Superior temporal gyrus (tissue), 1 donor: ENCODE results near the gene PTPN1.
"Not testable (repeated sequence)": the region's sequence is repeated elsewhere in the genome, so short reads cannot be mapped to it uniquely, and the experiment has no call there.

Source experiments
- DNase-seq: peaks from one replicate; pipeline ENCODE4 v3.0.0-alpha.2; 2016; ENCODE audit errors: extremely low spot score

The PTPN1 gene

DNA sequence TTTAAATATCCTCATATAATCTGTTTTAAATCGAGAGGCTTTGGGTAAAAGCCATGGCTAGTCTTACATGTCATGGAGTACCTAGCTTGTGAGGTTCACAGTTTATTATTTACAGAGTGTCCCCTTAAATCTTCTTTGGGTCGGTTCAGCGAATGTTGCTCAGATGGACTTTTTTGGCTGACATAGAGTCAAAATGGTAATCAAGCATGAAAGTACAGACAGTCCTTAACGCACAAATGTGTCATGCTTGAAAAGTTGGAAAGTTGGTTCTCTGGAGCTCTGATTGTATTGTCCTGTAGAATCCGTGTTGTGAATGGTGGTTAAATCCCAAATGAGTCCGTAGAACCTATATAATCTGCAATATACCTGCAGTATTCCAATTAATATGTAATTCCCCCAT, 22.0 kb downstream of the PTPN1 start:
- no peak for DNase-seq

- no peak for DNase-seq
These were observed 22.9 kb downstream of the PTPN1 start for GRCh38 chr20:50533061-50533460.

DNA sequence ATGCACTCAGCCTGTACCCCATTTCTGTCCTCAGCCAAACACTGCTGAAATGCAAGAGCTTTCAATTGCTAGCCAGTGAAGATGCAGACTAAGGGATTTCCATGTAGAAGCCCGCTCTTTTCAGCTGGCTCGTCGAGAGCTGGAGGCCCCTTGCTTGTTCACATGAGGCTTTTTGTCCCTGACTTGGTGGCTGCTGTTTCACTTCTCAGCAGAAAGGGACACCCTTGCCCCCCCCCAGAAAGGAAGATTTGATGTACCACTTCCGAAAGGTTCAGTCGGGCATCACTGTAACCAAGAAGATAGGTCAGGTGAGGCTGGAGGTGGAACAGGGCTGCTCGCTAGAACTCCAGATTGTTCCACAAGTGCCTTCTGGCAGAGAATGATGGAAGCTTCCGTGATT, 23.3 kb downstream of the PTPN1 start:
- DNase-seq: no peak

GRCh38 chr20:50534567-50534966, 24.4 kb downstream of the PTPN1 start:
- DNase-seq: no peak

- no peak for DNase-seq
These were observed 25.0 kb downstream of the PTPN1 start for GRCh38 chr20:50535162-50535561.

DNA sequence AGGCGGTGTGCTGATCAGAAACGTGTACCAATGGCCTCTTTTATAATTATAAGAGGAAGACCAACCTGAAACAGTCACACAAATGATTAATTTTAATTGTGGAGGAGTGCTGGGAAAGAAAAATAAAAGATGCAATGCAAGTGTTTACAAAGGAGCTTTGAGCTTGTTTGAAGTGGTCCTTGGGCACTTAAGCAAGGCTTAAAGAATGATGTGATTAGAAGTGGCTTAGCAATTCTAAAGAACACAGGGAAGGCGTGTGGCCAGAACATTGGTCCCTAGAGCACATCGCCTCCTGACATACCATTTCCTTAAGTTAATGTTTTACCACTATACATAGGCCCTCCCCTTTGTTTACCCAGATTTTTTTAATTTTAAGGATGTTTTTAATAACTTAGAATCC, 26.1 kb downstream of the PTPN1 start:
- no peak for DNase-seq

- DNase-seq: no peak
These were observed 27.5 kb downstream of the PTPN1 start for GRCh38 chr20:50537546-50538201.

GRCh38 chr20:50538276-50538675, 28.1 kb downstream of the PTPN1 start:
- DNase-seq: no peak

GRCh38 chr20:50539798-50540197, 29.6 kb downstream of the PTPN1 start:
- not testable (repeated sequence) for DNase-seq

DNA sequence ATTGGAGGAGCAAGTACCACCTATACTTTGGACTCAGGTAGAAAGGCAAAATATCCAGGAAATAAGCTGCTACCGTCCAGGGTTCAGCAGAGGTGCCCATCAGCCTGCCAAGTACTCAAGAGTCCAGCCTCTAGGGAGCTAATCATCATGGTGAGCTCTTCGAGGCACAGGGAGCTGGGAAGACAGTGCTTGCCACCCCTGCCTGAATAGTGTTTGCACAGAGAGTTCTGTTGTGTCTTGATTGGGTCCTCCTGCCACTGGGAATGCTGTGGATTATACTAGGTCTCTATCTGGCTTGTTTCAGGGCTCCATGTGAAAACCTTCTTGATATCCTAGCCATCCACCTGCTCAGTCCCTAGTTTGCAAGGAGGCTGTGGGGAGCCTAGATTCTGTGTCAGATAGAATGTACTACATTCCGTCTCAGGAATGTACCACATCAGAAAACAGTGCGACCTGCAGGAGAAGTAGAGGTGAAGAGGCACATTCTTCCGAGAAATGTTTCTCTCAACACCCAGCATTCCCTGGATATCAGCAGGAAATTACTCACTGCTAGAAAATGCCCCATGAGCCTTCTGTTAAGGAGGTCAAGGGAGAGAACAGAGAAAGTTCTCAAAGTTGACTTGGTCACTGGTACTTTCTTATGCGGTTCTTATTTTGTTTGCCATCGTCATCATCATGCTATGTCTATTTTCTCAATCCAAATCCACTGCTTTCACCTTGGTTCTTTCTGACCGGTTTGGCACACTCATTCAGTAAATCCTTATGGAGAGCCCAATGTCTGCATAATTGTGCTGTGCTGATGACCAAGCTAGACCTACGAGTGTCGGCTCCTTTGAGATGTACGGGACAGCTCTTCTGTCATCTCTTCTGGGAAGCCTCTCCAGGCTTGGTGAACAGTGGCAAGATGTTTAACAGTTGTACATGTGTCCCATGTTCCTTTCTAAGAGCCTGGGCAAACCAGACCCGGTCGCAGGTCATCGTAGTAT, 30.7 kb downstream of the PTPN1 start:
- DNase-seq: no peak

GRCh38 chr20:50541606-50542041, 31.4 kb downstream of the PTPN1 start:
- no peak for DNase-seq

GRCh38 chr20:50543326-50543725, 33.1 kb downstream of the PTPN1 start:
- DNase-seq: no peak

DNA sequence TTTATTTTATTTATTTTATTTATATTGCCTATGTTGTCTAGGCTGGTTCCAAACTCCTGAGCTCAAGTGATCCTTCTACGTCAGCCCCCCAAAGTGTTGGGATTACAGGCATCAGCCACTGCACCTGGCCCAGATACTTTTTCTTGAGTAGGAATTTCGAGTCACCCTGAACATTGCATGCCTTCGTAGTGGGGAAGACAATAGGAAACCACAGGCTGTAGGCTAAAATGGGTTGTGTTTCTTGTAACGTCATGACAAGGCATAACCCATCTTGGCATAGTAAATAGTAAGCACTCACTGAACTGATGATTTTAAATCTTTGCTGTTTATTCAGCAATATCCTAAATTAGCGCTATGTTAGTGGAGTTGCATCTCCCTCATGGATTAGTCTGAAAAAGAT, 34.9 kb downstream of the PTPN1 start:
- DNase-seq: no peak

DNA sequence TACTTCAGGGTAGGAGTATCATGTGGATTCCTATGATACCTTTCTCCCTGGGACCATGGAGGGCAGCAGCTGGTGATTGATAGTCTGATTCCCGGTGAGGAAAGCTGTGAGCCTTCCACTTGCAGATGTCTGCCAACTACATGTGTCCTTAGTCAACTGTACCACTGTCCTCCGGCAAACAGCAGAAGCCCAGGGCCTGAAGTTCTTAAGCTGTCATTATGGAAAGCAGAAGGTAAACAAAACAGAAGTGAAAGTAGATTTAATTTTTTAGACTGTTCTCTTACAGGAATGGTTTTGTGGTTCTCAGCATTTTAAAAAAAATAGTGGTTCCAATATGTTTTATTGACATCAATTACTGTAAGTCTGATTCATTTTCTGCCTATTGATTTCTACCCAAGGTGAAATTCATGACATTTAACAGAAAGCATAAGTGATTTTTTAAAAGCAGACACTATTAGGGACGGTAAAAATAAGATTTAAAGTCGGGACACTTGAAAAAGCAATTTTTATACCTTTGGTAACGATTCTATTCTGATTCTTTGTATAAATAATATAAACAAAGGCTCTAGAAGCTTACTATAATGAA, 36.6 kb downstream of the PTPN1 start:
- DNase-seq: no peak

- DNase-seq: no peak
These were observed 37.8 kb downstream of the PTPN1 start for GRCh38 chr20:50547964-50548363.

DNA sequence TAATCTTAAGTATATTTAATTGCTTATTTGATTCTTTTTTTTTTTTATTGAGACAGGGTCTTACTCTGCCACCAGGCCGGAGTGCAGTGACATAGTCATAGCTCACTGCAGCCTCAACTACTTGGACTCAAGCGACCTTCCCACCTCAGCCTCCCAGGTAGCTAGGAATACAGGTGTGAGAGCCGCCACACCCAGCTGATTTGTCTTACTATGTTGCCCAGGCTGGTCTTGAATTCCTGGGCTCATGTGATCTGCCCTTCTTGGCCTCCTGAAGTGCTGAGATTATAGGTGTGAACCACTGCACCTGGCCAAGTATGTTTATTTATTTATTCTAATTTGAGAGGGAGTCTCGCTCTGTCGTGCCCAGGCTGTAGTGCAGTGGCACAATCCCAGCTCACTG, 38.2 kb downstream of the PTPN1 start:
- DNase-seq: no peak

GRCh38 chr20:50550531-50550930, 40.3 kb downstream of the PTPN1 start:
- DNase-seq: no peak

DNA sequence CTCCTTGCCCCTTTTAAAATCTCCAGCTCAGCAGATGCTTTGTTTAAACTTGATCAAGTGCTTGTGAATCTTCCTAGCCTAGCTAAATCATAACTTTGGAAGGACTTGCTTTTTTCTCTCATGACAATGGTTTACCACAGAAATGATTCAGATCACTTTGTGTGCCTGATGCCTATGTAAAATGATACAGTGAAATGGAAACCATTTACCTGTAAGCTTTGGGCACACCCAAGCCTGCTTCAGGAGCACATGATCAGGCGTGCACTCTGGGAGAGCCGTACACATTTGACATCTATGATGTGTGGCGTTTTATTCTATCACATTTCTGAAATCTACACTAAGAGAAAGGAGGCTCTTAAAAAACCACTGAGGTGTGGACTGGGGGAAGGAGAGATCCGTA, 41.1 kb downstream of the PTPN1 start:
- DNase-seq: no peak

DNA sequence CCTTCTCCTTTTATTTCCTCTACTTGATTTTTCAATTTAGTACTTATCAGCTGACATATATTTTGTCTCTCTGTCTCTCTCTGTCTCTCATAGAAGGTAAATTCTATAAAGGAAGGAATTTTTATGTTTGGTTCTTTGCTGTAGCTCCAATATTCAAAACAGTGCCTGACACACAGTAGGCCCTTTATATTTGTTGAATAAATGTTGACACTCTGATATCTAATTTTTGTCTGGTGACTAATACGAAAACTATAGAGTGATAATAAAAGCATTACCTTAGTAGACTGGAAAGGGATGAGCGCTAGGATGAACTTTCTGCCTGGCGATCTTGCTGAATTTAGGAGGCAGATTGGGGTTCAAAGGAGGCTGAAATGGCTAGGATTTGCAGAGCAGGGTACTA, 42.8 kb downstream of the PTPN1 start:
- DNase-seq: no peak

DNA sequence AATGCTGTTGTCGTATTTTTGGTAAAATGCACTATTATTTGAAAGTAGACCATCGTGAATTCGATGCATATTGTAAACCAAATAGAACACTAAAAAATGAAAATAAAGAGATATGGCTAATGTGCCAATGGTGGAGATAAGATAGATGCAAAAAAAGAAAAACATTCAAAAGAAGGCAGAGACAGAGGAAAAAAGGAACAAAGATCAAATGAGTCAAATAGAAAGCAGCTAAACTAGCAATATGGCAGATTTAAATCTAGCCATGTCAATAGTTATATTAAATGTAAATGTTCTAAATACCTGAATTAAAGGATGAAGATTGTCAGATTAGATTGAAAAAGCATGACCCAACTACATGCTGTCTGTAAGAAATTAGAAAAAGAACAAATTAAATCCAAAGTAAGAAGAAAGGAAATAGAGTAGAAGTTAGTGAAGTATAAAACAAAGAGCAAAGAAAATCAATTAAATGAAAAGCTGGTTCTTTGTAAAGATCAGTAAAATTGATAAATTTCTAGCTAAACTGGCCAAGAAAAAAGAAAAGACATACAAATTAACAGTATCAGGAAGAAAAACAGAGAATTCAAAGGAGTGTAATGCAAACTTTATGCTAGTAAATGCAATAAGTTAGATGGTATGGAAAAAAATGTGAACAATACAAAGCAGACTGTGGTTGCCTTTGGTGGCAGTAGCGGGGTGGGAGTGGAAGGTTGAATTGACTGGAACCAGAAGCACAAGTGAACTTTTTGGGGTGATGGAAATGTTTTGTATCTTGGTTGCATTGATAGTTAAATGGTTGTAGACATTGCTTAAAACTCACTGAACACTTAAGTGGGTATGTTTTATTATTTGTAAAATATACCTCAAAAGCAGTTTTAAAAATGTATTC, 44.8 kb downstream of the PTPN1 start:
- DNase-seq: no peak

GRCh38 chr20:50555662-50556061, 45.5 kb downstream of the PTPN1 start:
- DNase-seq: no peak
